ENCODE measurements around the gene CCDC117.

GRCh38 chr22:28795932-28796856 is 23.7 kb downstream of the CCDC117 start:
- no peak for TF ChIP-seq CTCF (IDR thresholded peaks at IDR 0.05; ENCODE audit: poor library complexity, severe bottlenecking)
- no peak for TF ChIP-seq TAF1 (IDR thresholded peaks at IDR 0.05; ENCODE audit: low read depth)
- TF ChIP-seq POLR2AphosphoS5 (IDR thresholded peaks at IDR 0.05): no peak
- TF ChIP-seq EZH2 (IDR thresholded peaks at IDR 0.05; ENCODE audit: borderline replicate concordance, insufficient read depth, low read length, poor library complexity, severe bottlenecking): no peak
- TF ChIP-seq RAD21 (conservative IDR thresholded peaks at IDR 0.05): no peak
- TF ChIP-seq EP300 (conservative IDR thresholded peaks at IDR 0.05; ENCODE audit: poor library complexity, severe bottlenecking): no peak
- no peak for TF ChIP-seq REST (IDR thresholded peaks at IDR 0.05; ENCODE audit: borderline replicate concordance)
